Fibroblast of skin of scalp (primary cell): ENCODE results near the gene DPEP2. TPM values are rescaled to one million over a fixed set of nuclear protein-coding genes. Genes with fewer than 3 reads are reported as not detected.
"Not testable (repeated sequence)": the region's sequence is repeated elsewhere in the genome, so short reads cannot be mapped to it uniquely, and the experiment has no call there.

ENCODE experiments used
- DNase-seq: peaks from one replicate; pipeline ENCODE4 v3.0.0-alpha.2; 2013
- polyA plus RNA-seq, 2 experiments: library from polyadenylated mRNA; unstranded; fragments of 120-200 nt; gene quantifications; one replicate each; pipeline ENCODE4 v1.2.1, GENCODE V29; 2013; ENCODE audit not compliant: insufficient read length in 2 of 2

Gene DPEP2, protein sequence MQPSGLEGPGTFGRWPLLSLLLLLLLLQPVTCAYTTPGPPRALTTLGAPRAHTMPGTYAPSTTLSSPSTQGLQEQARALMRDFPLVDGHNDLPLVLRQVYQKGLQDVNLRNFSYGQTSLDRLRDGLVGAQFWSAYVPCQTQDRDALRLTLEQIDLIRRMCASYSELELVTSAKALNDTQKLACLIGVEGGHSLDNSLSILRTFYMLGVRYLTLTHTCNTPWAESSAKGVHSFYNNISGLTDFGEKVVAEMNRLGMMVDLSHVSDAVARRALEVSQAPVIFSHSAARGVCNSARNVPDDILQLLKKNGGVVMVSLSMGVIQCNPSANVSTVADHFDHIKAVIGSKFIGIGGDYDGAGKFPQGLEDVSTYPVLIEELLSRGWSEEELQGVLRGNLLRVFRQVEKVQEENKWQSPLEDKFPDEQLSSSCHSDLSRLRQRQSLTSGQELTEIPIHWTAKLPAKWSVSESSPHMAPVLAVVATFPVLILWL
- not detected for polyA plus RNA-seq (2013, experiment 1 of 2; ENCODE audit: insufficient read length)
- polyA plus RNA-seq (2013, experiment 2 of 2; ENCODE audit: insufficient read length), result not detected

- not testable (repeated sequence) for DNase-seq
These were observed at the start of gene DPEP2 for GRCh38 chr16:67998779-67999688. DPEP2 (minus strand) TSS chr16:67999484; CDS start chr16:67993212, 6,272 bp downstream.

- no peak for DNase-seq
These were observed 48.7 kb upstream of the DPEP2 start for GRCh38 chr16:68047987-68048386.

- DNase-seq, result no peak
These were observed 46.8 kb upstream of the DPEP2 start for GRCh38 chr16:68046106-68046505.

- DNase-seq, result no peak
These were observed 42.5 kb upstream of the DPEP2 start for GRCh38 chr16:68041783-68042182.

DNA sequence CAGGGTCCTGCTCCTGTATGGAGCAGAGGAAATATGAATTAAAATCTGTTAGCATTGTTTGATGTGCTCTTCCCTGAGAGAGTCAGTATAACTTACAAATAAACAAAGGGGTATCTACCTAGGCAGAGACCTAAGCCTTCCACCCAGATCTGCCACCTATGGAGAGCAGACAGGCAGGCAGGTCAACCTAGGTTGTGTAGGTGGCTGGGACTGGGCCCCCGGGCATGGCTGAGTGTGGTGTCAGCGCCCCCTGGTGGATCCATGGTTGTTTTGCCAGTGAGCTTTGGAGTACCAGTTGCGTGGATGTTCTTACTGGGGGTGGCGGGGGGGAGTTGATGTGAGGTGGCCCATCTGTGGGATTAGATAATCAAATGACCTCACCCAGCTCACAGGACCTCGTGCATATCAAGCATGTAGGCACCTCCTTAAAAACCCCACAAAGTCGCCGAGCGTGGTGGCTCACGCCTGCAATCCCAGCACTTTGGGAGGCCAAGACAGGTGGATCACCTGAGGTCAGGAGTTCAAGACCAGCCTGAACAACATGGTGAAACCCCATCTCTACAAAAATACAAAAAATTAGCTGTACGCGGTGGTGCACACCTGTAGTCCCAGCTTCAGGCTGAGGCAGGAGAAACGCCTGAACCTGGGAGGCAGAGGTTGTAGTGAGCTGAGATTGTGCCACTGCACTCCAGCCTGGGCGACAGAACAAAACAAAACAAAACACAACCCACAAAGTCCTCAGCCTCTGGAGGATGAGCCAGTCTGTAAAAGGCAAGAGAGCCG lies 41.4 kb upstream of the DPEP2 start:
- DNase-seq, result peak; percentile 50

DNA sequence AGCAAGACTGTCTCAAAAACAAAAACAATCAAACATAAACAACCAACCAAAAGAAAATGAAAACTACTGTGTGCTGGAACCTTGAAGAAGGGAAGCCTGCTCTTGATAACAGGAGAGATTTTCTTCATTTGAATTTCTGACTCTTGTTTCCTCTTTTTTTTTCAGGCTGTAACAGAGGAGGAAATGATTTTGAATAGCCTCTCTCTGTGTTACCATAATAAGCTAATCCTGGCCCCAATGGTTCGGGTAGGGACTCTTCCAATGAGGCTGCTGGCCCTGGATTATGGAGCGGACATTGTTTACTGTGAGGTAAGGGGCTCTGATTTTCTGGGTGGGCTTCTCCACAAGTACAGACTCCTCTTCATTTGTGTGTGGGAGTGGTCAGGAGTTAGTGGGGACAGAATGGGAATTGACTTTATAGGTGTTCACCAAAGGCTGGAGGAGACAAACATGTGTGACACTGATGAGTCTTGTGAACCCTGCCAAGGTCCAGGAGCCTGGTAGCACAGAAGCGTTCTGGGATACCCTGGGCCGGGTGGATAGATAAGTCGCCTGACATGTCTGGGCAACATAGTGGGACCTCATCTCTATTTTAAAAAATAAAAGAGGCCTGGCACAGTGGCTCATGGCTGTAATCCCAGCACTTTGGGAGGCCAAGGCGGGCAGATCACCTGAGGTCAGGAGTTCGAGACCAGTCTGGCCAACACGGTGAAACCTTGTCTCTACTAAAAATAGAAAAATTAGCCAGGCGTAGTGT lies 38.7 kb upstream of the DPEP2 start:
- DNase-seq, result no peak

GRCh38 chr16:68035227-68035626 lies 35.9 kb upstream of the DPEP2 start:
- DNase-seq, result no peak

- DNase-seq, result no peak
These were observed 33.8 kb upstream of the DPEP2 start for GRCh38 chr16:68033101-68033500.

- no peak for DNase-seq
These were observed 32.7 kb upstream of the DPEP2 start for GRCh38 chr16:68031951-68032350.

GRCh38 chr16:68030108-68030507 lies 30.8 kb upstream of the DPEP2 start:
- not testable (repeated sequence) for DNase-seq

DNA sequence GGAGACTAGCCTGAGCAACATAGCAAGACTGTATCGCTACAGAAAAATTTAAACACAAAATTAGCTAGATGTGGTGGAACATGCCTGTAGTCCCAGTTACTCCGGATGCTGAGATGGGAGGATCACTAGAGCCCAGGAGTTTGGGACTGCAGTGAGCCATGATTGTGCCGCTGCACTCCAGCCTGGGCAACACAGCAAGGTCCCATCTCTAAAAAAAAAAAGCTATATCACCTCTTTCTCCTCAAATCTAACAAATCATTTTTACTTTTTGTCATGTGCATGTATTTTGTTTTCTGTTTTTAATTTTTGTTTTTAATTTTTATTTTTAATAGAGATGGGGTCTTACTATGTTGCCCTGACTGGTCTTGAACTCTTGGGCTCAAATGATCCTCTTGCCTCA lies 29.7 kb upstream of the DPEP2 start:
- DNase-seq, result no peak

GRCh38 chr16:68022728-68023537 lies 23.6 kb upstream of the DPEP2 start, which contains the start of the genes DDX28 and DUS2:
DDX28 (minus strand) TSS chr16:68023232; CDS start chr16:68023202, 30 bp downstream.
DUS2 (plus strand) TSS chr16:68023284; CDS start chr16:68038024, 14,740 bp downstream.
- peak; percentile 92 for DNase-seq

DNA sequence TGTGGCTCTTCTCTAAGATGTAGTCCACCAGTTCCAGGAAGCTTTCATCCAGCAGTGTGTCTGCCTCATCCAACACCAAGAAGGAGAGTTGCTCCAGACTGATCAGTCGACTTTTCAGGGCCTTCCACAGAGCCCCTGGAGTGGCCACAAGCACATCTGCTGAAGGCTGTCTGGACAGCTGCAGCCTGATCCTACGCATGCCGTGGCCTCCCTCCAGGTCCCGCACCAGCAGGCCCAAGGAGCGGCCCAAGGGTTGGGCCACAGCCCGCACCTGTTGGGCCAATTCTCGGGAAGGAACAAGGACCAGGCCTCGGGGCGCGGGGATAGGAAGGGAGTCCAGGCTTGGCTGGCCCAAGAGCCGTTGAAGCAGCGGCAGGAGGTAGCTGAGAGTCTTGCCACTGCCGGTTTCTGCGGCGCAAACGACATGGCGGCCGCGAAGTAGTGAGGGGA lies 23.0 kb upstream of the DPEP2 start:
- no peak for DNase-seq

- no peak for DNase-seq
These were observed 22.2 kb upstream of the DPEP2 start for GRCh38 chr16:68021490-68021889.

- no peak for DNase-seq
These were observed 19.9 kb upstream of the DPEP2 start for GRCh38 chr16:68019167-68019680.

DNA sequence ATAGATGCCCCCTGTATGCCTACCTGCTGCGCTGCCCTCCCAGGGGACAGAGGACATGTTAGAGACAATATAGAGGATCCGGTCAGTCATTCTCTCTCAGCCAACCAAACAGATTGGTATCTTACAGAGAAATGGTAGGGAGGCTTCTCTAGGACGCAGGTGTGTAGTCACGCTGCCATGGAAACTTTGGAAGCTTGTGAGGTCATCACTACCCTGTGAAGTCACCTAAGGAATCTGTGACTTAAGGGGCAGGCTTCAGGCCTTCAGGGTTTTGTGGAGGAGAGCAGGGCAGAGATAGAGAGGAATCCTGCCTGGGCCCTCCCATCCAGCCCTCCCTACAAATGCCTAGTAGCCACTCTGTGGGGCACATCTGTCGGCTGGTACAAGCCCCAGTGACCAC lies 16.4 kb upstream of the DPEP2 start, which contains the start of gene DPEP2NB:
TSS of gene DPEP2NB (minus strand) at position 231 of the 400 bp plus-strand sequence. CDS start at position 90, 141 bp downstream.
- DNase-seq, result no peak

- no peak for DNase-seq
These were observed 14.2 kb upstream of the DPEP2 start for GRCh38 chr16:68013440-68013839.

DNA sequence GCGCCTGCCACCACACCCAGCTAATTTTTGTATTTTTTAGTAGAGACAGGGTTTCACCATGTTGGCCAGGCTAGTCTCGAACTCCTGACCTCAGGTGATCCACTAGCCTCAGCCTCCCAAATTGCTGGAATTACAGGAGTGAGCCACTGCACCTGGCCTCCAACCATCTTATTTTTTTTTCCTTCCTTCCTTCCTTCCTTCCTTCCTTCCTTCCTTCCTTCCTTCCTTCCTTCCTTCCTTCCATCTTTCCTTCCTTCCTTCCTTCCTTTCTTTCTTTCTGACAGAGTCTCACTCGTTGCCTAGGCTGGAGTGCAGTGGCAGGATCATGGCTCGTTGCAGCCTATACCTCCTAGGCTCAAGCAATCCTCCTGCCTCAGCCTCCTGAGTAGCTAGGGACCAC lies 10.6 kb upstream of the DPEP2 start:
- DNase-seq, result not testable (repeated sequence)

DNA sequence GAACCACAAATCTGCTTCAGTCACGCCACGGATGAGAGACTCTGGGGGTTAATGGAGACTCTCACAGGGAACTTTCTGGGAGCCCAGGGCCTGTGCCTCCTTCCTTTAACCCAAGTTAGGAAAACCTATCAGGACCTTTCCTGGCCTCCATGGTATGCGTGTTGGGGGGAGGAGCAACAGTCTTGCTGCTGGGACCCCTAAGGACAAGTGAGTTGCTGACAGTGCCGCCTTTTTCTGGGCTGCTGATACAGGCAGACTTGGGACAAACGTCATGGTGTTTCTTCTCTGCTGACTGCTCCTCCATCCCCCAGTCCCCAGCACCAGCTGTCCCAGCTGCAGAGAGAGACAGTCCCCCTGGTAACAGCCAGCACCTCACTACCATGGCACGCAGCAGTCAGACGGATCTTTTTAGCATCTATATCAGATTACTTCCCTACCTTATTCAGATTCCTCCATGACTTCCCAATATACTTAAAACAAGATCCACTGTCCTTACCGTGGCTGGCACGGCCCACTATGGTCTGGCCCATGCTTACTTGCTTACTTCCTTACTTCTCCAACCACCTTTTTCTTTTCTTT lies 10.0 kb upstream of the DPEP2 start:
- no peak for DNase-seq
